ENCODE data around the gene ZSCAN18. TPM values are rescaled to one million over a fixed set of nuclear protein-coding genes. Genes with fewer than 3 reads are reported as not detected.

ZSCAN18 gene
- total RNA-seq, 1 donor from 2014 or later, result 50.6 TPM

GRCh38 chr19:58060231-58060630 lies 37.8 kb downstream of the ZSCAN18 start:
- peaks cover 2 to 7% (median 4%) of the 10 kb centered on the region in 3 donors for H3K4me1 ChIP-seq (ENCODE audit: control insufficient read depth in 3 of 3, insufficient read depth in 3 of 3, low read length in 3 of 3)
- peaks cover 10 to 21% (median 16%) of the 10 kb centered on the region in 3 donors for H3K36me3 ChIP-seq (ENCODE audit: control insufficient read depth in 3 of 3, insufficient read depth in 3 of 3, low read length in 3 of 3)
- H3K9ac ChIP-seq (ENCODE audit: low read depth in 1 of 3, low read length in 3 of 3), result no peak overlapping the region
- H3K9me3 ChIP-seq (ENCODE audit: control insufficient read depth in 3 of 3, low read length in 3 of 3), result peaks cover 20% of the 10 kb centered on the region in 3 donors
- peaks cover 0 to 4% (median 2%) of the 10 kb centered on the region in 3 donors for H3K27me3 ChIP-seq (ENCODE audit: control insufficient read depth in 3 of 3, insufficient read depth in 3 of 3, low read length in 3 of 3)
- peak overlapping the region in 2 of 3 donors; percentile 63 to 77 for H3K4me3 ChIP-seq (ENCODE audit: low read length in 3 of 3)
- no peak overlapping the region for H3K27ac ChIP-seq (ENCODE audit: low read depth, low read length)

DNA sequence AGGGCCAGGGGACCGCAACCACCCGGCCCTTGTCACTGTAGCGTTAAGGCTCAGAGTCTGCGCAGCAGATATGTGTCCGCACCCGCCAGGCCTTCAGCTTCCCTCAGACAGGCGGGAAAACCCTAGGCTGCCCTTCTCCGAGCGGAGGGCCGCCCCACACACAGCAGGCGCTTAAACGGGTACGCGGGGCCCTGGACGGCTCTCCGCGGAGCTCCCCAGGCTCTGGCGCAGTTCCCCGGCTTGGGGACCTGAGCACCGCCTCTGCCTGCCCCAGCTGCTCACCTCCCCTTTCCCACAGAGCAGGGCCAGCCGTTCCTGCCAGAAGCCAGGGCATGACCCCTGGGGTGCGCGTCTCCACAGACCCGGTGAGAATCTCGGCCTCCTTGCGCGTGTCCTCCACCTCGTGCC lies 38.4 kb downstream of the ZSCAN18 start:
- H3K27me3 ChIP-seq (ENCODE audit: control insufficient read depth in 3 of 3, insufficient read depth in 3 of 3, low read length in 3 of 3), result peaks cover 0 to 4% (median 2%) of the 10 kb centered on the region in 3 donors
- peak overlapping the region; percentile 74 to 77 (median 74) for H3K9ac ChIP-seq (ENCODE audit: low read depth in 1 of 3, low read length in 3 of 3)
- H3K4me1 ChIP-seq (ENCODE audit: control insufficient read depth in 3 of 3, insufficient read depth in 3 of 3, low read length in 3 of 3), result peaks cover 2 to 7% (median 4%) of the 10 kb centered on the region in 3 donors
- H3K36me3 ChIP-seq (ENCODE audit: control insufficient read depth in 3 of 3, insufficient read depth in 3 of 3, low read length in 3 of 3), result peaks cover 7 to 16% (median 12%) of the 10 kb centered on the region in 3 donors
- H3K9me3 ChIP-seq (ENCODE audit: control insufficient read depth in 3 of 3, low read length in 3 of 3), result peaks cover 16 to 20% (median 20%) of the 10 kb centered on the region in 3 donors
- H3K4me3 ChIP-seq (ENCODE audit: low read length in 3 of 3), result peak overlapping the region; percentile 63 to 77 (median 74)
- peak overlapping the region; percentile 74 for H3K27ac ChIP-seq (ENCODE audit: low read depth, low read length)

GRCh38 chr19:58059003-58059670 lies 38.9 kb downstream of the ZSCAN18 start, which contains the start of gene ZNF135:
TSS of gene ZNF135 (plus strand) at chr19:58059282. CDS start at chr19:58060003, 721 bp downstream.
- H3K9me3 ChIP-seq (ENCODE audit: control insufficient read depth in 3 of 3, low read length in 3 of 3), result peaks cover 14 to 20% (median 19%) of the 10 kb centered on the region in 3 donors

DNA sequence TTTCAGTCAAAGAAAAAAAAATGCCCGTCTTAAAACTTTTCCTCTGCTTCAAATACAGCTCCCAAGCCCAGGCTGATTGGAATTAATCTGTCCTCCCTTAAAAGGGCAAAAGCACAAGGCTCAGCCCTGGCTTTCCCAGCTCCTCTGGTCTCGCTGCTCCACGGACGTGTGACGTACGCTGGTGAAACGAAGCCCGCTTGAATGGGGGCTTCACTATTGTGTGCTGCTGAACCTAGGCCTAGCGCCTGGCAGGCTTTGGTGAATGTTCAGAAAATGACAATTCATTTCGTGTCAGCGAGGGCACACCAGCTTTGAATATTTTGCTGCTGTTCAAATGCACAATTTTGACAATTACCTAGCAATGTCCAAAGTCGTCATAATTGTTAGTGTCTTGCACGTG lies 39.6 kb downstream of the ZSCAN18 start:
- Histone ChIP-seq H3K27ac (ENCODE audit: low read depth, low read length) (peak overlapping the region; percentile 74), H3K9me3 (ENCODE audit: control insufficient read depth in 3 of 3, low read length in 3 of 3) (peaks cover 8 to 20% (median 15%) of the 10 kb centered on the region in 3 donors), H3K36me3 (ENCODE audit: control insufficient read depth in 3 of 3, insufficient read depth in 3 of 3, low read length in 3 of 3) (peaks cover 2 to 6% (median 4%) of the 10 kb centered on the region in 3 donors), H3K27me3 (ENCODE audit: control insufficient read depth in 3 of 3, insufficient read depth in 3 of 3, low read length in 3 of 3) (peaks cover 0 to 4% (median 2%) of the 10 kb centered on the region in 3 donors), H3K4me1 (ENCODE audit: control insufficient read depth in 3 of 3, insufficient read depth in 3 of 3, low read length in 3 of 3) (peaks cover 2 to 7% (median 7%) of the 10 kb centered on the region in 3 donors), H3K4me3 (ENCODE audit: low read length in 3 of 3) (peak overlapping the region; percentile 63 to 77 (median 75)), H3K9ac (ENCODE audit: low read depth in 1 of 3, low read length in 3 of 3) (peak overlapping the region in 2 of 3 donors; percentile 60 to 84)

More at GRCh38 chr19:58059003-58059670, 38.9 kb downstream of the ZSCAN18 start, which contains the start of gene ZNF135:
- H3K9ac ChIP-seq (ENCODE audit: low read depth in 1 of 3, low read length in 3 of 3), result peak within 1 kb of the TSS; percentile 74 to 84 (median 77)
- H3K4me1 ChIP-seq (ENCODE audit: control insufficient read depth in 3 of 3, insufficient read depth in 3 of 3, low read length in 3 of 3), result peaks cover 2 to 7% (median 7%) of the 10 kb centered on the region in 3 donors
- H3K27me3 ChIP-seq (ENCODE audit: control insufficient read depth in 3 of 3, insufficient read depth in 3 of 3, low read length in 3 of 3), result peaks cover 0 to 4% (median 2%) of the 10 kb centered on the region in 3 donors
- peak within 1 kb of the TSS; percentile 74 for H3K27ac ChIP-seq (ENCODE audit: low read depth, low read length)
- peaks cover 5 to 13% (median 11%) of the 10 kb centered on the region in 3 donors for H3K36me3 ChIP-seq (ENCODE audit: control insufficient read depth in 3 of 3, insufficient read depth in 3 of 3, low read length in 3 of 3)
- peak within 1 kb of the TSS; percentile 63 to 77 (median 75) for H3K4me3 ChIP-seq (ENCODE audit: low read length in 3 of 3)

DNA sequence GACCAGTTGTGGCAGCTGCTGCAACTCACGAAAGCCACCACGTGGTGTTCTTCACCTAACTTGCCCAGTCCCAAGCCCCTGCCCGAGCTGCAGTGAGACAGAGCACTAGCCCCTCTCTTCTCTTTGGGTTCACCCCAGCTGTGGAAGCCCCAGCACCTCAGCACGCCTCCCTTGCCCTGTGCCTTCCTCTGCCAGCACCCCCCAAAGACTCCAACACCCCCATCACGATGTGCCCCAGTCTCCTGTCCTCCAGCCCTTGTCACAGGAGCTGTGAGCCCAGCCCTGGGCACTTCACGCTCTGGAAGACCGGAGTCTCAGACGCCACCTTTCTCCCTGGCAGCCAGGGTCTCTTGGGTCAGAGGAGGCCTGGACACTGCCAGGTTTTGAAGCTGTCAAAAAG lies 41.2 kb downstream of the ZSCAN18 start:
- Histone ChIP-seq H3K4me1 (ENCODE audit: control insufficient read depth in 3 of 3, insufficient read depth in 3 of 3, low read length in 3 of 3) (peaks cover 2 to 7% (median 7%) of the 10 kb centered on the region in 3 donors), H3K4me3 (ENCODE audit: low read length in 3 of 3) (no peak overlapping the region), H3K27ac (ENCODE audit: low read depth, low read length) (no peak overlapping the region), H3K9me3 (ENCODE audit: control insufficient read depth in 3 of 3, low read length in 3 of 3) (peaks cover 0 to 27% (median 13%) of the 10 kb centered on the region in 3 donors), H3K36me3 (ENCODE audit: control insufficient read depth in 3 of 3, insufficient read depth in 3 of 3, low read length in 3 of 3) (no peaks in the 10 kb centered on the region), H3K9ac (ENCODE audit: low read depth in 1 of 3, low read length in 3 of 3) (no peak overlapping the region), H3K27me3 (ENCODE audit: control insufficient read depth in 3 of 3, insufficient read depth in 3 of 3, low read length in 3 of 3) (peaks cover 0 to 4% (median 2%) of the 10 kb centered on the region in 3 donors)

GRCh38 chr19:58056261-58056660 lies 41.8 kb downstream of the ZSCAN18 start:
- H3K9me3 ChIP-seq (ENCODE audit: control insufficient read depth in 3 of 3, low read length in 3 of 3), result peaks cover 0 to 24% (median 10%) of the 10 kb centered on the region in 3 donors
- H3K4me1 ChIP-seq (ENCODE audit: control insufficient read depth in 3 of 3, insufficient read depth in 3 of 3, low read length in 3 of 3), result peaks cover 2 to 7% (median 7%) of the 10 kb centered on the region in 3 donors
- no peak overlapping the region for H3K4me3 ChIP-seq (ENCODE audit: low read length in 3 of 3)
- peaks cover 0 to 4% (median 2%) of the 10 kb centered on the region in 3 donors for H3K27me3 ChIP-seq (ENCODE audit: control insufficient read depth in 3 of 3, insufficient read depth in 3 of 3, low read length in 3 of 3)
- H3K36me3 ChIP-seq (ENCODE audit: control insufficient read depth in 3 of 3, insufficient read depth in 3 of 3, low read length in 3 of 3), result no peaks in the 10 kb centered on the region
- H3K27ac ChIP-seq (ENCODE audit: low read depth, low read length), result no peak overlapping the region
- H3K9ac ChIP-seq (ENCODE audit: low read depth in 1 of 3, low read length in 3 of 3), result no peak overlapping the region

DNA sequence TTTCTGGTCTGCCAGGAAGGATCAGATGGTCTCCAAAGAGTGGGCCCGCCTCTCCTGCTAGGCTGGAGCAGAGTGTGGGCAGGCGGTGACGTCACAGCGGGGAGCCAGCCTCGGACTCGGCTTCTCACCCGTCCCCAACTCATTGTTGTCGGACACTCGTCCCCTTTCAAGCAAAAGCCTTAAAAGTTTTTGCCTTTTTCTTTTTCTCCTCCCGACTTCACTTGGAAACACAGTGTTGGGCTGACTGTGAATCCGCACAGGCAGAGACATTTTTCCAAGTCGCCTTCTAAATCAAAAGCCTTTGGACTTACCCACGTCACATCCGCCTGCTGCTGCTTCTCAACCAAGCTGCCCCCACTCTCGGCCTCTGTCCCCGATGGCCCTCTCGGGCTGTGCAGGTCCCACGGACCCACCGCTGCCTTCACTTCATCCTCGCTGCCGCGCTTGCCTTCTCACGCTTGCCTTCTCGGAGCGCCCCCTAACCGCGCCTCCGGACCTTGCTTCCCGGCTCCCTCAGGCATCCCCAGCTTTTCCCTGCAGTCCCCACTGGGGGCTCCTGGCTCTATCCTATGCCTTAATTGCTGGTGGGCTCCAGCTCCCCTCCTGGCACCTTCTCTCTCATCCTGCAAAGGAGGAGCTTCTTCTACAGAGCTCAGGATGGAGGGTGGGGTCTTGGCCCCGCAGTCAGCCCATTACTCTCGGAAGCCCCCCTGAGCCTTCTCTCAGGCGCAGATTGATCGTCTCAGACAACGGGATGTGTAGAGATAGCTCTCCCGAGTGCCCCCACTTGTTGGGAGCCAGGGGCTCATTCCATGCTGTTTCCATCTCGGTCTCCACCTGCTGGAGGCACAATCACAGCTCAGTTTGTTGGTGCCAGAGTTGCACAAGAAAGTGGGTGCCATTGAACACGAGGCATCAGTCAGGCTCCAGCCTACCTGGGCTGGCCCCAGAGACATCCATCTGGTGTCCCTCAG lies 42.8 kb downstream of the ZSCAN18 start:
- Histone ChIP-seq H3K36me3 (ENCODE audit: control insufficient read depth in 3 of 3, insufficient read depth in 3 of 3, low read length in 3 of 3) (no peaks in the 10 kb centered on the region), H3K4me3 (ENCODE audit: low read length in 3 of 3) (peak overlapping the region; percentile 41 to 44 (median 43)), H3K27me3 (ENCODE audit: control insufficient read depth in 3 of 3, insufficient read depth in 3 of 3, low read length in 3 of 3) (peaks cover 0 to 4% (median 2%) of the 10 kb centered on the region in 3 donors), H3K9ac (ENCODE audit: low read depth in 1 of 3, low read length in 3 of 3) (peak overlapping the region in 2 of 3 donors; percentile 8 to 13), H3K4me1 (ENCODE audit: control insufficient read depth in 3 of 3, insufficient read depth in 3 of 3, low read length in 3 of 3) (peaks cover 2 to 7% (median 7%) of the 10 kb centered on the region in 3 donors), H3K9me3 (ENCODE audit: control insufficient read depth in 3 of 3, low read length in 3 of 3) (peaks cover 4 to 23% (median 10%) of the 10 kb centered on the region in 3 donors), H3K27ac (ENCODE audit: low read depth, low read length) (no peak overlapping the region)

DNA sequence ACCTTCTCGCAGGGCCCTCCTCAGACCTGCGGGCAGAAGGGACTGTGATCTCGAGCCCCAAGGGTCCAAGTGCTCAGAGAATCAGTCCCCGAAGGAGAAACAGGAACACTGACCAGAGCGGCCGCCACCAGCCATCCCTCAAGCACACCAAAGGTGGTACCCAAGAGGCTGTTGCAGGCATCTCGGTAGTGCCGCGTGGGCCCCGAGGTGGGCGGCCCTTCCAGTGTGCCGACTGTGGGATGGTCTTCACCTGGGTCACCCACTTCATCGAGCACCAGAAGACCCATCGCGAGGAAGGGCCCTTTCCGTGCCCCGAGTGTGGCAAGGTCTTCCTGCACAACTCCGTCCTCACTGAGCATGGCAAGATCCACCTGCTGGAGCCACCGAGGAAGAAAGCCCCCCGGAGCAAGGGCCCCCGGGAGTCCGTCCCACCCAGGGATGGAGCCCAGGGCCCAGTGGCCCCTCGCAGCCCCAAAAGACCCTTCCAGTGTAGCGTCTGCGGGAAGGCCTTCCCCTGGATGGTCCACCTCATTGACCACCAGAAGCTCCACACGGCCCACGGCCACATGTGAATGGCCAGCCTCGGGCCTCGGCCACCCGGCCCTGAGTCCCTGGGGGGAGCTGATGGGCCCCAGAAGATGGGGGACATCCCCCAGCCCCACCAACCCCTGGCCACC lies 44.4 kb downstream of the ZSCAN18 start:
- Histone ChIP-seq H3K27ac (ENCODE audit: low read depth, low read length) (no peak overlapping the region), H3K4me3 (ENCODE audit: low read length in 3 of 3) (no peak overlapping the region), H3K9ac (ENCODE audit: low read depth in 1 of 3, low read length in 3 of 3) (no peak overlapping the region), H3K4me1 (ENCODE audit: control insufficient read depth in 3 of 3, insufficient read depth in 3 of 3, low read length in 3 of 3) (peaks cover 0 to 4% (median 0%) of the 10 kb centered on the region in 3 donors), H3K9me3 (ENCODE audit: control insufficient read depth in 3 of 3, low read length in 3 of 3) (peaks cover 8 to 23% (median 13%) of the 10 kb centered on the region in 3 donors), H3K27me3 (ENCODE audit: control insufficient read depth in 3 of 3, insufficient read depth in 3 of 3, low read length in 3 of 3) (peaks cover 0 to 4% (median 2%) of the 10 kb centered on the region in 3 donors), H3K36me3 (ENCODE audit: control insufficient read depth in 3 of 3, insufficient read depth in 3 of 3, low read length in 3 of 3) (no peaks in the 10 kb centered on the region)

GRCh38 chr19:58052256-58052655 lies 45.8 kb downstream of the ZSCAN18 start:
- Histone ChIP-seq H3K27ac (ENCODE audit: low read depth, low read length) (no peak overlapping the region), H3K4me3 (ENCODE audit: low read length in 3 of 3) (no peak overlapping the region), H3K4me1 (ENCODE audit: control insufficient read depth in 3 of 3, insufficient read depth in 3 of 3, low read length in 3 of 3) (peaks cover 0 to 3% (median 0%) of the 10 kb centered on the region in 3 donors), H3K9me3 (ENCODE audit: control insufficient read depth in 3 of 3, low read length in 3 of 3) (peaks cover 8 to 25% (median 9%) of the 10 kb centered on the region in 3 donors), H3K36me3 (ENCODE audit: control insufficient read depth in 3 of 3, insufficient read depth in 3 of 3, low read length in 3 of 3) (no peaks in the 10 kb centered on the region), H3K9ac (ENCODE audit: low read depth in 1 of 3, low read length in 3 of 3) (no peak overlapping the region), H3K27me3 (ENCODE audit: control insufficient read depth in 3 of 3, insufficient read depth in 3 of 3, low read length in 3 of 3) (peaks cover 0 to under 1% (median 0%) of the 10 kb centered on the region in 3 donors)

Measured in skeletal muscle tissue (tissue), 4 donors.